IMR-90 (cell line): ENCODE measurements around the gene ARID4B. TPM values are rescaled to one million over a fixed set of nuclear protein-coding genes. Genes with fewer than 3 reads are reported as not detected.

Experiments used
- RCOR1 ChIP-seq: IDR thresholded peaks from 2 replicates; pipeline ENCODE4 v1.6.1; 2012; ENCODE audit warnings: mild to moderate bottlenecking, low read length, improper control_type of control experiment; ENCODE audit not compliant: insufficient replicate concordance
- RFX5 ChIP-seq: IDR thresholded peaks from 2 replicates; pipeline ENCODE4 v1.8.0; 2012; ENCODE audit warnings: low read depth, mild to moderate bottlenecking, low read length, moderate library complexity
- SMC3 ChIP-seq: fragments of 150-350 bp; IDR thresholded peaks from 2 replicates; pipeline ENCODE4 v1.6.1; 2016; ENCODE audit warnings: low read depth, mild to moderate bottlenecking, antibody characterized with exemption, low read length, moderate library complexity
- polyA plus RNA-seq, 3 experiments: library from polyadenylated mRNA; depleted of rRNA; stranded (reverse); fragments of >200 nt; gene quantifications; 2 replicates each; pipeline ENCODE4 v1.2.3, GENCODE V29; 2012; ENCODE audit warnings: low replicate concordance in 1 of 3
- total RNA-seq: library from RNA; depleted of rRNA; stranded (reverse); fragments of >200 nt; gene quantifications from 2 replicates; pipeline ENCODE4 v1.2.3, GENCODE V29; 2012

The ARID4B gene
- total and polyA plus RNA-seq, 2 of the 4 experiments (the other 2 are of a cell fraction), result 8.5 to 16.0 TPM

- TF ChIP-seq SMC3 (no peak), RCOR1 (no peak), RFX5 (no peak)
Observed at GRCh38 chr1:235128456-235129328, 199.3 kb downstream of the ARID4B start, which contains the start of gene TOMM20 (continued).
